ENCODE measurements around the gene TAF11L14. TPM values are rescaled to one million over a fixed set of nuclear protein-coding genes. Genes with fewer than 3 reads are reported as not detected.

The TAF11L14 gene
- polyA plus RNA-seq, 3 donors = not detected

GRCh38 chr5:17678751-17679324 lies 44.6 kb downstream of the TAF11L14 start:
- DNase-seq (ENCODE audit: low read depth in 3 of 3, low spot score in 2 of 3) = no peak

- DNase-seq (ENCODE audit: low read depth in 3 of 3, low spot score in 2 of 3) = no peak
Observed at GRCh38 chr5:17679597-17680203, 45.4 kb downstream of the TAF11L14 start.

GRCh38 chr5:17680737-17681136 lies 46.5 kb downstream of the TAF11L14 start:
- no peak for DNase-seq (ENCODE audit: low read depth in 3 of 3, low spot score in 2 of 3)

Other genes starting within 250 kb of the TAF11L14 start
- not detected for gene TAF11L2, start 136.2 kb upstream of the TAF11L14 start, polyA plus RNA-seq (ENCODE audit: insufficient read length in 3 of 3)
- not detected for gene TAF11L3, start 116.1 kb upstream of the TAF11L14 start, polyA plus RNA-seq (ENCODE audit: insufficient read length in 3 of 3)
- not detected for gene TAF11L4, start 112.7 kb upstream of the TAF11L14 start, polyA plus RNA-seq (ENCODE audit: insufficient read length in 3 of 3)
- gene TAF11L5, start 109.2 kb upstream of the TAF11L14 start, polyA plus RNA-seq (ENCODE audit: insufficient read length in 3 of 3) = not detected
- not detected for gene TAF11L6, start 105.8 kb upstream of the TAF11L14 start, polyA plus RNA-seq (ENCODE audit: insufficient read length in 3 of 3)
- gene TAF11L7, start 48.7 kb upstream of the TAF11L14 start, polyA plus RNA-seq (ENCODE audit: insufficient read length in 3 of 3) = not detected
- not detected for gene TAF11L8, start 43.5 kb upstream of the TAF11L14 start, polyA plus RNA-seq (ENCODE audit: insufficient read length in 3 of 3)
- gene TAF11L9, start 40.1 kb upstream of the TAF11L14 start, polyA plus RNA-seq (ENCODE audit: insufficient read length in 3 of 3) = not detected
- not detected for gene TAF11L10, start 36.6 kb upstream of the TAF11L14 start, polyA plus RNA-seq (ENCODE audit: insufficient read length in 3 of 3)
- not detected for gene TAF11L11, start 30.3 kb upstream of the TAF11L14 start, polyA plus RNA-seq (ENCODE audit: insufficient read length in 3 of 3)
- gene TAF11L12, start 24.1 kb upstream of the TAF11L14 start, polyA plus RNA-seq (ENCODE audit: insufficient read length in 3 of 3) = not detected
- not detected for gene TAF11L13, start 2.4 kb upstream of the TAF11L14 start, polyA plus RNA-seq (ENCODE audit: insufficient read length in 3 of 3)

Data from right renal cortex interstitium (tissue), 3 donors.